GM23338 (cell line): ENCODE measurements around the gene CRLF3. TPM values are rescaled to one million over a fixed set of nuclear protein-coding genes. Genes with fewer than 3 reads are reported as not detected.

Source experiments
- ATAC-seq: fragments of 200-7000 bp; cut with Tn5 transposase; 3 replicates; pipeline ENCODE4 v1.9.1; 2020
- DNase-seq: peaks from one replicate; pipeline ENCODE4 v3.0.0-alpha.2; 2015; ENCODE audit warnings: low spot score
- H2AFZ ChIP-seq: fragments of 200-600 bp; sonication (generic); 2 replicates; pipeline ENCODE4 v1.8.0; 2016; ENCODE audit warnings: antibody characterized with exemption, mild to moderate bottlenecking, moderate library complexity
- H3F3A ChIP-seq: fragments of 200-600 bp; sonication (generic); replicated peaks from 2 replicates; pipeline ENCODE4 v1.8.0; 2017; ENCODE audit warnings: antibody characterized with exemption, mixed run types, low read depth
- H3K27ac ChIP-seq: fragments of 200-600 bp; sonication (generic); 2 replicates; pipeline ENCODE4 v1.6.1; 2016; ENCODE audit warnings: low read depth
- H3K27me3 ChIP-seq: fragments of 200-600 bp; sonication (generic); 2 replicates; pipeline ENCODE4 v1.8.0; 2016; ENCODE audit warnings: mild to moderate bottlenecking, mixed run types, moderate library complexity; ENCODE audit not compliant: insufficient read depth
- H3K36me3 ChIP-seq: fragments of 200-600 bp; sonication (generic); 2 replicates; pipeline ENCODE4 v1.8.0; 2016; ENCODE audit warnings: mild to moderate bottlenecking; ENCODE audit not compliant: insufficient read depth
- H3K4me1 ChIP-seq: fragments of 200-600 bp; sonication (generic); 2 replicates; pipeline ENCODE4 v1.8.0; 2016; ENCODE audit warnings: mild to moderate bottlenecking, moderate library complexity; ENCODE audit not compliant: insufficient read depth
- H3K4me2 ChIP-seq: fragments of 200-600 bp; sonication (generic); 2 replicates; pipeline ENCODE4 v1.7.1; 2017; ENCODE audit warnings: mixed run types
- H3K4me3 ChIP-seq: fragments of 200-600 bp; sonication (generic); 2 replicates; pipeline ENCODE4 v1.6.1; 2016; ENCODE audit warnings: mixed run types
- H3K79me2 ChIP-seq: fragments of 200-600 bp; sonication (generic); replicated peaks from 2 replicates; pipeline ENCODE4 v1.8.0; 2017; ENCODE audit warnings: mild to moderate bottlenecking; ENCODE audit not compliant: insufficient read depth
- H3K9me2 ChIP-seq: fragments of 200-600 bp; sonication (generic); 2 replicates; pipeline ENCODE4 v1.8.0; 2017; ENCODE audit not compliant: insufficient read depth
- H4K20me1 ChIP-seq: fragments of 200-600 bp; sonication (generic); replicated peaks from 2 replicates; pipeline ENCODE4 v1.8.0; 2017; ENCODE audit warnings: mild to moderate bottlenecking; ENCODE audit not compliant: insufficient read depth
- H3K27ac Mint-ChIP-seq: 2 replicates; pipeline ENCODE4 v1.8.0; 2020; ENCODE audit warnings: inconsistent platforms, mild to moderate bottlenecking, moderate library complexity, mixed read lengths
- H3K27me3 Mint-ChIP-seq: 3 replicates; pipeline ENCODE4 v1.8.0; 2022; ENCODE audit warnings: low read depth, mild to moderate bottlenecking, moderate library complexity, mixed read lengths, inconsistent platforms; ENCODE audit not compliant: insufficient read depth, poor library complexity
- H3K36me3 Mint-ChIP-seq: 3 replicates; pipeline ENCODE4 v1.8.0; 2021; ENCODE audit warnings: low read depth, mild to moderate bottlenecking, inconsistent platforms, moderate library complexity, mixed read lengths
- H3K4me1 Mint-ChIP-seq: 3 replicates; pipeline ENCODE4 v1.8.0; 2020; ENCODE audit warnings: mild to moderate bottlenecking, inconsistent platforms, mixed read lengths
- H3K4me3 Mint-ChIP-seq: 3 replicates; pipeline ENCODE4 v1.8.0; 2021; ENCODE audit warnings: moderate library complexity, mild to moderate bottlenecking, inconsistent platforms, mixed read lengths
- H3K9me3 Mint-ChIP-seq: 3 replicates; pipeline ENCODE4 v1.8.0; 2020; ENCODE audit warnings: moderate library complexity, mild to moderate bottlenecking, inconsistent platforms, mixed read lengths
- CREB1 ChIP-seq: fragments of 250-450 bp; sonication (Bioruptor Pico); IDR thresholded peaks from 2 replicates; pipeline ENCODE4 v1.5.0; 2020; ENCODE audit warnings: low read depth, mild to moderate bottlenecking, moderate library complexity
- EZH2 ChIP-seq: fragments of 200-600 bp; sonication (generic); IDR thresholded peaks from one replicate; pipeline ENCODE4 v1.8.0; 2017; ENCODE audit warnings: antibody characterized with exemption, mild to moderate bottlenecking, low read depth; ENCODE audit not compliant: unreplicated experiment
- EZH2phosphoT487 ChIP-seq: fragments of 200-600 bp; sonication (generic); IDR thresholded peaks from one replicate; pipeline ENCODE4 v1.8.1; 2018; ENCODE audit warnings: antibody characterized with exemption; ENCODE audit not compliant: unreplicated experiment
- POLR2AphosphoS5 ChIP-seq: IDR thresholded peaks from 2 replicates; pipeline ENCODE4 v1.6.1; 2016; ENCODE audit warnings: antibody characterized with exemption, low read depth
- REST ChIP-seq: IDR thresholded peaks from one replicate; pipeline ENCODE4 v1.6.1; 2018; ENCODE audit warnings: antibody characterized with exemption; ENCODE audit not compliant: unreplicated experiment
- STAT1 ChIP-seq: IDR thresholded peaks from one replicate; pipeline ENCODE4 v1.6.1; 2016; ENCODE audit warnings: antibody characterized with exemption; ENCODE audit not compliant: unreplicated experiment
- ZNF331 ChIP-seq: fragments of 250-450 bp; sonication (Bioruptor Pico); IDR thresholded peaks from 2 replicates; pipeline ENCODE4 v1.5.0; 2020; ENCODE audit warnings: low read depth, mild to moderate bottlenecking, moderate library complexity
- ZNF462 ChIP-seq: fragments of 250-450 bp; sonication (Bioruptor Pico); IDR thresholded peaks from 2 replicates; pipeline ENCODE4 v1.5.0; 2020; ENCODE audit warnings: mild to moderate bottlenecking, moderate library complexity
- polyA plus RNA-seq: library from polyadenylated mRNA; unstranded; fragments of >200 nt; fragmentation: Nextera tagmentation; extraction: Ambion mirVana; gene quantifications from 2 replicates; pipeline ENCODE4 v1.2.1, GENCODE V29; 2016
- total RNA-seq: library from RNA; depleted of rRNA; stranded (reverse); fragments of >200 nt; shearing (Covaris generic); gene quantifications from 2 replicates; pipeline ENCODE4 v1.2.3, GENCODE V29; 2014
- TF ChIP-seq, protein P1 (sequence below): IDR thresholded peaks from 2 replicates; pipeline ENCODE4 v1.6.1; 2016; ENCODE audit warnings: antibody characterized with exemption

The CRLF3 gene
- total and polyA plus RNA-seq, 2 experiments from 2014 or later: 24.2 to 28.6 TPM

GRCh38 chr17:30869005-30869404 lies 44.5 kb upstream of the CRLF3 start:
- H3K36me3 ChIP-seq: peaks cover 50% of the 10 kb centered on the region
- TF ChIP-seq EZH2phosphoT487 (no peak), STAT1 (no peak)
- H3K27ac ChIP-seq: no peak overlapping the region
- H4K20me1 ChIP-seq: peaks cover 7% of the 10 kb centered on the region; the same call in 1 of the 2 replicates
- no peak for ATAC-seq
- Mint-ChIP-seq H3K9me3 (no peaks in the 10 kb centered on the region), H3K27ac (no peak overlapping the region), H3K27me3 (peaks cover 1% of the 10 kb centered on the region), H3K36me3 (peaks cover 60% of the 10 kb centered on the region), H3K4me1 (no peaks in the 10 kb centered on the region), H3K4me3 (no peak overlapping the region)
- no peak overlapping the region for H3K4me3 ChIP-seq
- no peaks in the 10 kb centered on the region for H3K79me2 ChIP-seq
- H3K27me3 ChIP-seq: no peaks in the 10 kb centered on the region
- no peak for DNase-seq
- no peaks in the 10 kb centered on the region for H3K9me2 ChIP-seq
- H2AFZ ChIP-seq: no peak overlapping the region
- H3K4me1 ChIP-seq: no peaks in the 10 kb centered on the region
- H3K4me2 ChIP-seq: no peak overlapping the region
- H3F3A ChIP-seq: 0 out of 2 replicates have a peak, but pooled peaks cover 5% of the 10 kb centered on the region

DNA sequence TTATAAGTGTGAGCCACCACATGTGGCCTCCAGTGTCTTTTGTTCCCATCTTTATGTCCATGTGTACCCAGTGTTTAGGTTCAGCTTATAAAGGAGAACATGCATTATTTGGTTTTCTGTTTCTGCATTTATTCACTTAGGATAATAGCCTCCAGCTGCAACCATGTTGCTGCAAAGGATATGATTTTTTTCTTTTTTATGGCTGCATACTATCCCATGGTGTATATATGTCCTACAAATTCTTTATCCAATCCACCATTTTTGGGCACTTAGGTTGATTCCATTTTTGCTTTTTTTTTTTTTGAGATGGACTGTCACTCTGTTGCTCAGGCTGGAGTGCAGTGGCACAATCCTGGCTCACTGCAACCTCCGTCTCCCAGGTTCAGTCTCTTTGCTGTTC lies 40.1 kb upstream of the CRLF3 start:
- peaks cover 3% of the 10 kb centered on the region; the same call in 1 of the 2 replicates for H4K20me1 ChIP-seq
- TF ChIP-seq ZNF462: no peak
- no peak for TF ChIP-seq CREB1 (CRISPR knock-in tag)
- TF ChIP-seq, protein P1, sequence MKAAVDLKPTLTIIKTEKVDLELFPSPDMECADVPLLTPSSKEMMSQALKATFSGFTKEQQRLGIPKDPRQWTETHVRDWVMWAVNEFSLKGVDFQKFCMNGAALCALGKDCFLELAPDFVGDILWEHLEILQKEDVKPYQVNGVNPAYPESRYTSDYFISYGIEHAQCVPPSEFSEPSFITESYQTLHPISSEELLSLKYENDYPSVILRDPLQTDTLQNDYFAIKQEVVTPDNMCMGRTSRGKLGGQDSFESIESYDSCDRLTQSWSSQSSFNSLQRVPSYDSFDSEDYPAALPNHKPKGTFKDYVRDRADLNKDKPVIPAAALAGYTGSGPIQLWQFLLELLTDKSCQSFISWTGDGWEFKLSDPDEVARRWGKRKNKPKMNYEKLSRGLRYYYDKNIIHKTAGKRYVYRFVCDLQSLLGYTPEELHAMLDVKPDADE: no peak
- TF ChIP-seq ZNF331: no peak
- no peak for TF ChIP-seq EZH2phosphoT487
- no peak for TF ChIP-seq EZH2
- no peak for TF ChIP-seq REST
- TF ChIP-seq POLR2AphosphoS5: no peak
- no peak for ATAC-seq
- no peaks in the 10 kb centered on the region for H3K27me3 ChIP-seq
- Mint-ChIP-seq H3K9me3 (no peaks in the 10 kb centered on the region), H3K36me3 (peaks cover 73% of the 10 kb centered on the region), H3K4me1 (no peaks in the 10 kb centered on the region), H3K27ac (no peak overlapping the region), H3K27me3 (peaks cover 4% of the 10 kb centered on the region), H3K4me3 (no peak overlapping the region)
- H3K4me1 ChIP-seq: no peaks in the 10 kb centered on the region
- no peak overlapping the region for H2AFZ ChIP-seq
- H3K4me2 ChIP-seq: no peak overlapping the region
- H3F3A ChIP-seq: 0 out of 2 replicates have a peak, but pooled peaks cover 5% of the 10 kb centered on the region
- H3K9me2 ChIP-seq: no peaks in the 10 kb centered on the region
- H3K4me3 ChIP-seq: no peak overlapping the region
- peaks cover 53% of the 10 kb centered on the region for H3K36me3 ChIP-seq
- DNase-seq: no peak
- H3K79me2 ChIP-seq: no peaks in the 10 kb centered on the region
- no peak overlapping the region for H3K27ac ChIP-seq
